IMR-90 (cell line): ENCODE data around the gene NUDT8. TPM values are rescaled to one million over a fixed set of nuclear protein-coding genes. Genes with fewer than 3 reads are reported as not detected.

Experiments
- ATAC-seq: fragments of 200-7000 bp; cut with Tn5 transposase; 2 replicates; pipeline ENCODE4 v1.9.1; 2020; ENCODE audit warnings: low read depth, mild to moderate bottlenecking, moderate library complexity
- BruUV-seq: library from RNA; stranded (reverse); fragments of 400-500 nt; replicated peaks from 2 replicates; lab custom pipeline; 2021; lab: Mats Ljungman, UMichigan
- CTCF ChIA-PET: fragments of 300-600 bp; formaldehyde crosslinking; extraction: SDS; loops from one replicate; lab custom pipeline; 2021; ENCODE audit warnings: antibody characterized with exemption; lab: Yijun Ruan, JAX
- POLR2A ChIA-PET: fragments of 300-600 bp; sonication (Branson Sonifier 250); formaldehyde crosslinking; loops from one replicate; lab custom pipeline; 2022; ENCODE audit warnings: antibody characterized with exemption; ENCODE audit not compliant: unreplicated experiment; lab: Charles Lee
- DNase-seq: peaks from one replicate; pipeline ENCODE4 v3.0.0; 2013
- H2AFZ ChIP-seq: replicated peaks from 2 replicates; pipeline ENCODE3; 2013; ENCODE audit warnings: low read length, mild to moderate bottlenecking; ENCODE audit not compliant: poor library complexity
- H2AK5ac ChIP-seq: 2 replicates; pipeline ENCODE4 v1.6.1; 2013; ENCODE audit warnings: low read depth, low read length, inconsistent platforms
- H2AK9ac ChIP-seq: replicated peaks from 2 replicates; pipeline ENCODE3; 2013; ENCODE audit warnings: mild to moderate bottlenecking, low read depth, low read length, moderate library complexity; ENCODE audit not compliant: poor library complexity
- H2BK120ac ChIP-seq: 2 replicates; pipeline ENCODE4 v1.6.1; 2013; ENCODE audit warnings: low read depth, low read length, inconsistent platforms
- H2BK15ac ChIP-seq: 3 replicates; pipeline ENCODE4 v1.6.1; 2013; ENCODE audit warnings: low read depth, low read length, inconsistent platforms
- H2BK20ac ChIP-seq: 2 replicates; pipeline ENCODE4 v1.6.1; 2013; ENCODE audit warnings: low read depth, mild to moderate bottlenecking, inconsistent platforms, low read length, moderate library complexity
- H2BK5ac ChIP-seq: 2 replicates; pipeline ENCODE4 v1.6.1; 2013; ENCODE audit warnings: mild to moderate bottlenecking, low read depth, low read length, inconsistent platforms; ENCODE audit not compliant: poor library complexity, severe bottlenecking
- H3K14ac ChIP-seq: replicated peaks from 2 replicates; pipeline ENCODE4 v1.6.1; 2013; ENCODE audit warnings: low read depth, low read length, inconsistent platforms
- H3K18ac ChIP-seq: 2 replicates; pipeline ENCODE4 v1.6.1; 2013; ENCODE audit warnings: low read depth, low read length, control low read depth
- H3K23ac ChIP-seq: 2 replicates; pipeline ENCODE4 v1.6.1; 2013; ENCODE audit warnings: low read depth, low read length, inconsistent platforms
- H3K27ac ChIP-seq: 2 replicates; pipeline ENCODE4 v1.5.1; 2013; ENCODE audit warnings: mild to moderate bottlenecking, control low read depth, low read length; ENCODE audit not compliant: insufficient read depth
- H3K27me3 ChIP-seq: 2 replicates; pipeline ENCODE4 v1.6.1; 2013; ENCODE audit warnings: low read length; ENCODE audit not compliant: control insufficient read depth, insufficient read depth
- H3K36me3 ChIP-seq: 2 replicates; pipeline ENCODE4 v1.6.1; 2013; ENCODE audit warnings: low read length, mixed read lengths; ENCODE audit not compliant: control insufficient read depth, insufficient read depth
- H3K4ac ChIP-seq: 2 replicates; pipeline ENCODE4 v1.6.1; 2013; ENCODE audit warnings: low read depth, low read length, inconsistent platforms
- H3K4me1 ChIP-seq: 2 replicates; pipeline ENCODE4 v1.6.1; 2013; ENCODE audit warnings: low read length, mixed read lengths; ENCODE audit not compliant: control insufficient read depth, insufficient read depth
- H3K4me2 ChIP-seq: 2 replicates; pipeline ENCODE4 v1.6.1; 2013; ENCODE audit warnings: low read depth, mild to moderate bottlenecking, control low read depth, low read length, moderate library complexity
- H3K4me3 ChIP-seq: 2 replicates; pipeline ENCODE4 v1.5.1; 2013; ENCODE audit warnings: low read depth, mild to moderate bottlenecking, control low read depth, low read length, moderate library complexity; ENCODE audit not compliant: insufficient read depth
- H3K56ac ChIP-seq: 2 replicates; pipeline ENCODE4 v1.6.1; 2013; ENCODE audit warnings: low read length, inconsistent platforms; ENCODE audit not compliant: insufficient read depth; ENCODE audit errors: extremely low read depth
- H3K79me1 ChIP-seq, 2 experiments: 2 replicates each; pipeline ENCODE4 v1.6.1; 2013; ENCODE audit warnings: low read length in 2 of 2, inconsistent platforms in 1 of 2, low read depth in 1 of 2
- H3K9ac ChIP-seq: 2 replicates; pipeline ENCODE4 v1.6.1; 2013; ENCODE audit warnings: low read depth, low read length, control low read depth
- H3K9me1 ChIP-seq: 2 replicates; pipeline ENCODE4 v1.6.1; 2013; ENCODE audit warnings: low read length, inconsistent platforms; ENCODE audit not compliant: insufficient read depth
- H3K9me3 ChIP-seq: 2 replicates; pipeline ENCODE4 v1.6.1; 2013; ENCODE audit warnings: low read length; ENCODE audit not compliant: control insufficient read depth, insufficient read depth
- H4K20me1 ChIP-seq: 2 replicates; pipeline ENCODE4 v1.6.1; 2013; ENCODE audit warnings: low read length, inconsistent platforms; ENCODE audit not compliant: insufficient read depth
- H4K5ac ChIP-seq: 2 replicates; pipeline ENCODE4 v1.6.1; 2013; ENCODE audit warnings: mild to moderate bottlenecking, low read depth, low read length, control low read depth
- H4K8ac ChIP-seq, 2 experiments: 2 replicates each; pipeline ENCODE4 v1.6.1; 2013; ENCODE audit warnings: low read depth in 2 of 2, low read length in 2 of 2, control low read depth in 1 of 2, inconsistent platforms in 1 of 2
- H4K91ac ChIP-seq: 2 replicates; pipeline ENCODE4 v1.6.1; 2013; ENCODE audit warnings: low read depth, low read length, inconsistent platforms; ENCODE audit not compliant: insufficient read depth
- BHLHE40 ChIP-seq: fragments of 150-350 bp; IDR thresholded peaks from 2 replicates; pipeline ENCODE4 v1.6.1; 2016; ENCODE audit warnings: mild to moderate bottlenecking, low read depth, low read length
- CEBPB ChIP-seq: IDR thresholded peaks from 2 replicates; pipeline ENCODE4 v1.6.1; 2012; ENCODE audit warnings: low read depth, low read length, improper control_type of control experiment
- CHD1 ChIP-seq: IDR thresholded peaks from 2 replicates; pipeline ENCODE4 v1.6.1; 2012; ENCODE audit warnings: low read depth, low read length, improper control_type of control experiment
- CTCF ChIP-seq: conservative IDR thresholded peaks from 2 replicates; pipeline ENCODE4 v1.5.1; 2012; ENCODE audit warnings: mild to moderate bottlenecking, low read depth, low read length, improper control_type of control experiment
- ELK1 ChIP-seq: fragments of 150-350 bp; IDR thresholded peaks from 2 replicates; pipeline ENCODE4 v1.6.1; 2016; ENCODE audit warnings: low read depth, mild to moderate bottlenecking, low read length, moderate library complexity, borderline replicate concordance
- FOS ChIP-seq: fragments of 150-350 bp; IDR thresholded peaks from 2 replicates; pipeline ENCODE4 v1.6.1; 2016; ENCODE audit warnings: low read depth, low read length
- MAFK ChIP-seq: IDR thresholded peaks from 2 replicates; pipeline ENCODE4 v1.6.1; 2012; ENCODE audit warnings: low read depth, low read length, improper control_type of control experiment
- MAZ ChIP-seq: IDR thresholded peaks from 2 replicates; pipeline ENCODE4 v1.6.1; 2012; ENCODE audit warnings: low read depth, mild to moderate bottlenecking, low read length, improper control_type of control experiment, moderate library complexity, borderline replicate concordance
- MXI1 ChIP-seq: IDR thresholded peaks from 2 replicates; pipeline ENCODE4 v1.6.1; 2012; ENCODE audit warnings: low read depth, mild to moderate bottlenecking, low read length, moderate library complexity, borderline replicate concordance
- NFE2L2 ChIP-seq: fragments of 150-350 bp; IDR thresholded peaks from 2 replicates; pipeline ENCODE4 v1.6.1; 2016; ENCODE audit warnings: low read depth, mild to moderate bottlenecking, low read length
- RAD21 ChIP-seq: IDR thresholded peaks from 2 replicates; pipeline ENCODE4 v1.6.1; 2012; ENCODE audit warnings: low read length, improper control_type of control experiment
- RCOR1 ChIP-seq: IDR thresholded peaks from 2 replicates; pipeline ENCODE4 v1.6.1; 2012; ENCODE audit warnings: mild to moderate bottlenecking, low read length, improper control_type of control experiment; ENCODE audit not compliant: insufficient replicate concordance
- RFX5 ChIP-seq: IDR thresholded peaks from 2 replicates; pipeline ENCODE4 v1.8.0; 2012; ENCODE audit warnings: low read depth, mild to moderate bottlenecking, low read length, moderate library complexity
- SMC3 ChIP-seq: fragments of 150-350 bp; IDR thresholded peaks from 2 replicates; pipeline ENCODE4 v1.6.1; 2016; ENCODE audit warnings: low read depth, mild to moderate bottlenecking, antibody characterized with exemption, low read length, moderate library complexity
- USF2 ChIP-seq: fragments of 150-350 bp; IDR thresholded peaks from 2 replicates; pipeline ENCODE4 v1.6.1; 2017; ENCODE audit warnings: mild to moderate bottlenecking, antibody characterized with exemption, low read length, low read depth
- WGBS, 2 experiments: methylation state at CpG; one replicate each; pipeline versions ENCODE4 v1.1.5 to v1.1.7; 2013; ENCODE audit warnings: missing lambda C conversion rate in 2 of 2; ENCODE audit not compliant: insufficient read length in 1 of 2; ENCODE audit errors: extremely low coverage in 2 of 2; 5-methylcytosine and 5-hydroxymethylcytosine counted together
- dilution Hi-C: fragments of 300-500 bp; cut with HindIII; formaldehyde crosslinking; loops from one replicate; pipeline ENCODE4 v1.14.3; 2018; ENCODE audit warnings: low sequenced_read_pairs; ENCODE audit not compliant: unreplicated experiment
- in situ Hi-C: fragments of 300-500 bp; cut with MboI; formaldehyde crosslinking; loops from 3 replicates; pipeline ENCODE4 v1.14.3; 2019; ENCODE audit warnings: low sequenced_read_pairs, inconsistent platforms, mixed read lengths
- intact Hi-C: fragments of 100-400 bp; cut with micrococcal nuclease; formaldehyde crosslinking; loops from 2 replicates; pipeline ENCODE4 v1.10.0; 2022
- polyA plus RNA-seq, 3 experiments: library from polyadenylated mRNA; depleted of rRNA; stranded (reverse); fragments of >200 nt; gene quantifications; 2 replicates each; pipeline ENCODE4 v1.2.3, GENCODE V29; 2012; ENCODE audit warnings: low replicate concordance in 1 of 3
- total RNA-seq: library from RNA; depleted of rRNA; stranded (reverse); fragments of >200 nt; gene quantifications from 2 replicates; pipeline ENCODE4 v1.2.3, GENCODE V29; 2012

Gene NUDT8
- total and polyA plus RNA-seq, 2 of the 4 experiments (the other 2 are of a cell fraction) = 1.4 to 2.5 TPM

- Histone ChIP-seq H4K5ac (no peak overlapping the region), H3K9me3 (peaks cover 3% of the 10 kb centered on the region), H3K36me3 (no peaks in the 10 kb centered on the region), H3K18ac (no peak overlapping the region), H3K9me1 (no peaks in the 10 kb centered on the region), H4K8ac (no peak overlapping the region), H3K27me3 (peaks cover 12% of the 10 kb centered on the region), H2BK5ac (no peak overlapping the region), H3K23ac (no peak overlapping the region), H3K4me2 (no peak overlapping the region), H4K20me1 (no peaks in the 10 kb centered on the region), H3K56ac (no peak overlapping the region), H3K9ac (no peak overlapping the region), H2AK9ac (no peak overlapping the region), H3K4ac (no peak overlapping the region), H2BK120ac (no peak overlapping the region), H2BK20ac (no peak overlapping the region), H4K91ac (no peak overlapping the region), H3K79me1 (no peaks in the 10 kb centered on the region), H3K14ac (no peak overlapping the region), H2AK5ac (no peak overlapping the region), H2AFZ (no peak overlapping the region), H3K4me1 (no peaks in the 10 kb centered on the region), H3K27ac (no peak overlapping the region), H2BK15ac (no peak overlapping the region), H3K4me3 (no peak overlapping the region)
- TF ChIP-seq MAFK (no peak), SMC3 (no peak), ELK1 (no peak), CTCF (no peak), RFX5 (no peak), RAD21 (no peak), RCOR1 (no peak), MAZ (no peak), BHLHE40 (no peak), USF2 (no peak), CHD1 (no peak), MXI1 (no peak), FOS (no peak), NFE2L2 (no peak), CEBPB (no peak)
- DNase-seq (no peak), ATAC-seq (no peak)
- ChIA-PET CTCF (interaction anchor here (1.9 kb wide), 1 partner anchor 27 kb away, joined by 7 read pairs; the partner anchor contains the start of gene NUDT8), POLR2A (interaction anchor here (0.7 kb wide), 1 partner anchor 23 kb away, joined by 3 read pairs; no protein-coding TSS in a partner anchor)
- BruUV-seq = no TSS peak
- intact Hi-C loops (loop anchor here (5.0 kb wide), 1 partner anchor 85 kb away; no protein-coding TSS in a partner anchor), in situ Hi-C loops (no loop called here), dilution Hi-C loops (no loop called here)
- WGBS, 2 experiments = no CpG with 5 or more reads among the region's 3 CpGs
Measured at GRCh38 chr11:67657300-67657699, 27.6 kb upstream of the NUDT8 start.
